ENCODE measurements around the gene MATN4. TPM values are rescaled to one million over a fixed set of nuclear protein-coding genes. Genes with fewer than 3 reads are reported as not detected.

Gene MATN4
- total and polyA plus RNA-seq, 2 of the 4 experiments (the other 2 are of a cell fraction), result 0.12 TPM; not detected in 1

DNA sequence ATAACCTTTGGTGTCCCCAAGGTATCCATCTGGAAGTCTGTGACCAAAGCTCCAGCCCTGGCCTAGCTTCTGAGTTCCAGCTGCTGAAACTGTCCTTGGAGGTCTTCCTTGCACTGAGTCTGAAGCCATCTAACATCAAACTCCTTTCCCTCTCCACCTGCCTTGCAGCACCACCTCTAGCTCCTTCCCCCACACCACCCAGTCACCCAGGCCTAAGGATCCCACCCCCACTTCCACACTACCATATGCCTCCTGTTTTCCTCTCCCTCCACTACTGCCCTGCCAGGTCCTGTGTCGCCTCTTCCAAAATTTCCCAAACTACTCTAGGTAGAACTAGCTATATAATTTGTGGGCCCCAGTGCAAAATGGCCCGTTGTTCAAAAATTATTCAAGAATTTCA, 10.8 kb upstream of the MATN4 start:
- no peak overlapping the region for H4K8ac ChIP-seq (ENCODE audit: low read depth in 2 of 2, low read length in 2 of 2)
- H2BK5ac ChIP-seq (ENCODE audit: low read depth, low read length, poor library complexity, severe bottlenecking), result no peak overlapping the region
- H3K18ac ChIP-seq (ENCODE audit: low read depth, low read length), result no peak overlapping the region
- no peak overlapping the region for H3K14ac ChIP-seq (replicated peaks; ENCODE audit: low read depth, low read length)
- CTCF ChIA-PET, result interaction anchor here (0.6 to 4.4 kb wide), 7 partner anchors 11 to 452 kb away, joined by 3 to 30 read pairs (median 4); partner anchors contain the start of genes MATN4 and SYS1
- no peaks in the 10 kb centered on the region for H3K9me3 ChIP-seq (ENCODE audit: control insufficient read depth, insufficient read depth, low read length)
- ATAC-seq (ENCODE audit: low read depth), result no peak
- POLR2A ChIA-PET (ENCODE audit: unreplicated experiment), result no interaction called here
- H4K5ac ChIP-seq (ENCODE audit: low read depth, low read length), result no peak overlapping the region
- H3K4me3 ChIP-seq (ENCODE audit: insufficient read depth, low read depth, low read length), result no peak overlapping the region
- no peak overlapping the region for H3K4ac ChIP-seq (ENCODE audit: low read depth, low read length)
- H3K27ac ChIP-seq (ENCODE audit: insufficient read depth, low read length), result no peak overlapping the region
- intact Hi-C loops (cut with micrococcal nuclease), result loop anchor here (1.0 kb wide), 3 partner anchors 44 to 452 kb away; partner anchors contain the start of gene SYS1
- H3K23ac ChIP-seq (ENCODE audit: low read depth, low read length), result no peak overlapping the region
- H4K91ac ChIP-seq (ENCODE audit: insufficient read depth, low read depth, low read length), result no peak overlapping the region
- dilution Hi-C loops (cut with HindIII; ENCODE audit: low sequenced_read_pairs, unreplicated experiment), result no loop called here
- no peak for DNase-seq
- H2AK9ac ChIP-seq (replicated peaks; ENCODE audit: low read depth, low read length, poor library complexity), result no peak overlapping the region
- no peak overlapping the region for H3K56ac ChIP-seq (ENCODE audit: extremely low read depth, insufficient read depth, low read length)
- BruUV-seq (replicated peaks), result no TSS peak
- WGBS, 2 experiments (ENCODE audit: extremely low coverage in 2 of 2, insufficient read length in 1 of 2), result 80% methylated on average over 1 of the region's 2 CpGs; no CpG with 5 or more reads in 1 of the 2 experiments
- H2BK20ac ChIP-seq (ENCODE audit: low read depth, low read length), result no peak overlapping the region
- TF ChIP-seq USF2 (IDR thresholded peaks at IDR 0.05; ENCODE audit: low read depth, low read length) (no peak), RCOR1 (IDR thresholded peaks at IDR 0.05; ENCODE audit: insufficient replicate concordance, low read length) (no peak)
- no peaks in the 10 kb centered on the region for H4K20me1 ChIP-seq (ENCODE audit: insufficient read depth, low read length)
- no peak overlapping the region; the same call in 1 of the 2 replicates for H2AK5ac ChIP-seq (ENCODE audit: low read depth, low read length)
- H3K27me3 ChIP-seq (ENCODE audit: control insufficient read depth, insufficient read depth, low read length), result peaks cover 27% of the 10 kb centered on the region
- no peak overlapping the region for H2AFZ ChIP-seq (replicated peaks; ENCODE audit: low read length, poor library complexity)
- no peak overlapping the region for H2BK15ac ChIP-seq (ENCODE audit: low read depth, low read length)
- in situ Hi-C loops (cut with MboI; ENCODE audit: low sequenced_read_pairs), result loop anchor here (5.0 kb wide), 1 partner anchor 453 kb away; no protein-coding TSS in a partner anchor
- H3K4me1 ChIP-seq (ENCODE audit: control insufficient read depth, insufficient read depth, low read length), result no peaks in the 10 kb centered on the region
- no peaks in the 10 kb centered on the region for H3K79me1 ChIP-seq (ENCODE audit: low read depth in 1 of 2, low read length in 2 of 2)
- no peak overlapping the region for H3K9ac ChIP-seq (ENCODE audit: low read depth, low read length)
- H3K9me1 ChIP-seq (ENCODE audit: insufficient read depth, low read length), result no peaks in the 10 kb centered on the region
- no peak overlapping the region for H3K4me2 ChIP-seq (ENCODE audit: low read depth, low read length)
- H3K36me3 ChIP-seq (ENCODE audit: control insufficient read depth, insufficient read depth, low read length), result no peaks in the 10 kb centered on the region
- no peak overlapping the region for H2BK120ac ChIP-seq (ENCODE audit: low read depth, low read length)

Data from IMR-90 (cell line).